GM18907 (cell line): ENCODE measurements around the gene NTRK3.

Experiments
- ATAC-seq: cut with Tn5 transposase; IDR thresholded peaks from one replicate; pipeline ENCODE4 v1.9.1; 2021; ENCODE audit warnings: mild to moderate bottlenecking, moderate library complexity; ENCODE audit not compliant: unreplicated experiment

Gene NTRK3

DNA sequence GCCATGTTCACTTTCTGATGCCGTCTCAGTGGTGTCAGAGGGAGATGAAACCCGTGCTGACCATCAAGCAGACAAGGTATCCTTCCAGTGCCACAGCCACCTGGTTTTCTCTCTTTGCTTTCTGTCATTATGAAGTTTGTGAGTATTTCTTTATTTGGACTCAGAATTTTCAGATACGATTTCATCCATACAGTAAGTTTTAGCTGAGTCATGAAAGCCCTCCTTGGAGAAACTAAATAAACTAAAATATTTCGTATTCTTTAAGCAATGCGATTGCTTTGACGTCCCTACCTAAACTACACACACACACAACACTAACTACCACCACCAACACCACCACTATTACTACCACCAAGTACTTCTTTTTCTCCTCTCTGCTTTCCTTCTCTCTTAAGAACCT lies 350.1 kb downstream of the NTRK3 start:
- no peak for ATAC-seq

GRCh38 chr15:87902772-87903426 lies 353.6 kb downstream of the NTRK3 start:
- ATAC-seq = no peak

GRCh38 chr15:87901926-87902690 lies 354.4 kb downstream of the NTRK3 start:
- no peak for ATAC-seq

DNA sequence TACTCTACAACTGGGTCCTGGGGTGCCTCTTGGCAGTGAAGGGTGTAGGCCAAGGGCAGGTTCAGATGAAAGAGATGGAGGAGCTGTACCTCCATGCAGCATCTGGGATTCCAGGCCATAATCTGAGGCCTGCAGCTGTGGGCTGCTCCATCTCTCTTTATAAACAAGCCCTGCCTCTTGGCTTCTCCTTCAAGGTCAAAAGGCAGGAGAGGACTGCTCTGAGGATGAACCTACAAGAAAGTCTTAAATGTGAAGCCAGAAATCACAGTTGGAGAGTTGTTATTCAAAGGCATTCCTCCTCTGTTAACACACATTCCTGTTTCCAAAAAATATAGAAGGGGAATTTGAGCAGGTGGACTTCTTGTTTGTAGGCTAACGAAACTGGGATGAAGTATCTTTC lies 355.5 kb downstream of the NTRK3 start:
- ATAC-seq = no peak

DNA sequence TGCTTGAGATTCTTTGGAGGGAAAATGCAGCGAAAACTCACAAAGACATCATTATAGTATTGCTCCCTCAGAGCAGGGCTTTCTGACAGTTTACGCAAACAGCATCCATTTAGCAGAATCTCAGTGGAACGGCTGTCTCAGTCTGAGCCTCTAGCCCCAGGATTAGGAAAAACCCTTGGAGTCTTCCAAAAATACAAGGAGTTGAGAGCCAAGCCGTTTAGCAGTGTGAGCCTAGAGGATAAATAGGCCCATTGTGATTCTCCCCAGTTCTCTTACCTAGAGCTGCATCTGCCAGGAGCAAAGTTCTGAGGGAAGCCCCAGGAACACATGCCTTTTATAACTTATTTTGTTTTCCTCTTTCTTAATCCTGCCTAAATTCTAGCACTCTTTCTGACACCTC lies 359.6 kb downstream of the NTRK3 start:
- ATAC-seq = no peak

DNA sequence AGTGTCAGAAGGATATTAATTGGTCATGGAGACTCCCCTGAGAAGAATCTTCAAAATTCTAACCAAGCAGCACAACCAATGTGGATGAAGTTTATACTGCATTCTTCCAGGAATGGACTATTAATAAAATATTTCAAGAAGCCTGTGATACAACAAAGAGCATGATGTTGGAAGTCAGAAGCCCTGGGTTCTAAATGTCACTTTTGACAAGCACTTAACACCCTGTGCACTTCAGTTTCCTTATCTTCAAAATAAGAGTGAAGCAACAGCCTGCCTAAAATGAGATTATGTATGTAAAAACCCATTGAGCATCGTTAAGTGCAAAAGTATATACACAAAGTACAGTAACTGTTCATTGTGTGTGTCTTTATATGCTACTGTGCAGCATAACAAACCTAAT lies 369.4 kb downstream of the NTRK3 start:
- no peak for ATAC-seq

- ATAC-seq = no peak
Observed at GRCh38 chr15:87881026-87881425, 375.5 kb downstream of the NTRK3 start.

DNA sequence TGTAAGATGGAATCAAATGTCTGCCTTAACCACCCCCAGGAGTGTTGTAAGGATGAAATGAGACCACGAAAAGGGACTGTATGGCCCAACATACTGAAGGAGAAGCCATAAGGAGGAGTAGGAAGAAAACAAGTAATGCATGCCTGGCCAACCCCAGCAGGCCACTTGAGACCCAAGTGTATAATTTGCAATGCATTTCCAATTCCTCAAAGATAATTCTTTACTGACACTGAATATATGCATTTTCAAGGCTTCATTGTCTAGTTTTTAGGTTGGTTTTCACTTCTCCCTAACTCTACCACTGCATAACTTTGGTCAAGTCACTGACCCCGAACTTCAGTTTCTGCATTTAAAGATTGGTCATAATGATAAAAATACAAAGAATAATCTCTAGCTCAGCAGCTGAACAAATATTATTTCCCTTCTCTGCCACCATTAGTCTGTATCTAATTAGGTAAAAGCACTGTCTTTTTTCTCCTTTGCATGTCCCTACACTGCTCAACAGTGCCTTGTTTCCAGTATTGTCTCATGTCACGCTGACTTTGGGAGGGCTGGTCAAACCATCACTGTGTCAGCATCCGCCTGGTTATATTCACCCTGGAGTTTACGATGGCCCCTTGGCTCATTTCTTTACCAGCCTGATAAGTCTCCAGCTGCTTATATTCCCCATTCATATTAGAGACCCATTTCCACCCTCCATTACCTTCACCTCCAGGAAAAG lies 378.6 kb downstream of the NTRK3 start:
- ATAC-seq = no peak

DNA sequence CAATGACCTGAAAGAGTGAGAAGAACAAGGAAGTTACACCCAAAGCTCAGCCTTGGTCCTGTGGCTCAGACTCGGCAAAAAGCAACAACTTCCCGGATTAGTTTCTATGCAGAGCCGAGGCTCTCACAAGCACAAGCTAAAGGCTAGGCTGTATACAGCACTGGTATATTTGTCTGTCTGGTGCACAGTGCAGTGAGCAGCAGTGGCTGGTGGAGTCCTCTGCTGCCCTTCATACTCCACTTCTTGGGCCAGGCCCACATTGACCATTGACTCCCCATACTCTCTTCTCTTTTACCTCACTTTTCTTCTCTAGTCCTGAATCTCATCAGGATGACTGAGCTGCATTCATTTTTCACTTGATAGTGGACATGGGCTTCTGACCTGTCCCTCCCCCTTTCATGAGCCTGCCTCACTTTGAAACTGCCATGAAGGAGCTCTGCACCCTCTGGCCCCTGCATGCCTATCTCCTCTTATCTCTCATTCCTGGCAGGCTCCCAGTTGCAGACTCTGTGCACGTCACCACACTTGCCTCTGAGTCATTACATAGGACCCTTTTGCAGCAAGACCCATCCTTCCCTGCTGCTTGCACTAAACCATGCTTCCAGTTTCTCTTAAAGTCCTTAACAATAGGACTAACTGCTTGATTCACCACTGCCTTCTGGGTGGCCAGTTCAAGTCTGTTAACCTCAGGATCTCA lies 379.3 kb downstream of the NTRK3 start:
- ATAC-seq = no peak

DNA sequence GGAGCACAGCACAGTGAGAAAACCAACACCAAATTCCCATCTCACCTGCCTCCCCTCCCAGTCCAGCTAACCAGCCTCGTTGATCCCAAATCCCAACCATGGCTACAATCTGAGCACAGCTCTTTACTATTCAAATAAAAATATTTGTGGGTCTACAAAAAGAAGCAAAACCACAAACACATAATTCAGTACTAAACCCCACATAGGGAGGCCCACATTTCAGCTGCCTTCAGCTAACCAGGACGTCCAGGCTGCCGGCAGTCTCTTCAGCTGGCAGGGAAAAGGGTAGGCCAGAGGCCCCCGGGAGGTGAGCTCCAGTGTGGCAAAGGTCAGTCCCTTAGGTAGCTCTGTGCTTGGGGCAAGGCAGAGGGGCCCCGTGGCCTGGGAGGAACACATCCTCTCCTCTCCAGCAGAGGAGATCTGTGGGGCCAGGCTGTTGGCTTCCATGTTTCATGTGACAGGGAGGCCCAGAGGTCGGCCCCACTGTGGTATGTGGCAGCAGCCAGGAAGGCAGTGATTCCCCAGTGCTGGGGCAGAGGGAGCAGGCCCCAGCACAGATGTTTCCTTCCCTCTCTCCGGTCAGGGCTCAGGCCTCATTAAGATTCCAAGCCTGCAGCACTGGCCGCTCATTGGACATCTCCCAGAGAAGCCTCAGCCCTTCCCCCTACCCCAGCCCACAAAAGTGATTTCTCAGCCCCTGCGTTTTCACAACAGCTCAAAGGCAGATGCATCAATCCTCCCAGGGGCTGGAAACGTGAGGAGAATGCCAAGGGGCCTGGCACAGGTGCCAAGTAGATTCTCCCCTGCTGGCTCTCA lies 381.4 kb downstream of the NTRK3 start:
- ATAC-seq = no peak

DNA sequence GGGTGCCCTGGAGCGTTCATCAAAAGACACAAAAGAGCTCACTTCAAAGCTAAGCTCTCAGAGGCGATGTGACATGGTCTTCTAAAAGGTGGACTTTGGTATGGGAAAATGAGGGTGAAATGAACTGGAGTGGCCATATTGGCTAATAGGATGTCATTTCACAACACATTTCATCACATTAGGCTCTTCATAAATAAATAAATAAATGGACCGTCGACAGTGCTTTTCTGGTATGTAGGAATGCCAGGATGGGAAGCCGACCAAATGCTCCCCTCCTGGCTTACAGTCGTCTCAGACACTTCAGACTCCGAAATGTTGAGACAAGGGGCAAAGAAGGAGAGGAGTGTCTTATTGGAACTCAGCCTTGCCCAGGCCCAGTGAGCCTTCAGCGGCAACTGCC lies 383.0 kb downstream of the NTRK3 start:
- ATAC-seq = no peak

DNA sequence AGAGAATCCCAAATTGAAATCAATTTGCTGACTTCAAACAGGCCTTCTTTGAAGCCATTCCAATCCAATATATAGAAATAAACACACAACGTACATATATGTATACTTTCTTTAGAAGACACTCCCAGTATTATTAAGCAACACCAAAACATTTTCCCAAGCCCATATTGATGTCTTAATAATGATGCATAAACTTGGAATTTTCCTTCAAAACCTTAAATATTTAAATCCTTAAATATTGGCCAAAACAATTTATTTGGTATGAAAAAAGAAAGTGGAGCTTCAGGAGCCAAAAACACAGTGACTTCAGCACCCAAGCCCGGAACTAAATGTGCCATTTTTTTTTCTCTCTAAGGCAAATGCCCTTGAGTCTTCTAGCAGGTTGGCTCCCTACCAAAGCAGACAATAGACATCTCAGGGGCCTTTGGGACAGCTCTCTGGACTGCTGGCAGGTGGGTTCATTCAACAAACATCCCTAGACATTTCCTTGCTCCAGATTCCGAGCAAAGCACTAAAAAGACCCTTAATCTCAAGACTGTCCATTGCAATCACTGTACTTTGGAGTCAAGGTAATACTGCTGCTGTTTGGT lies 384.7 kb downstream of the NTRK3 start:
- ATAC-seq = no peak

- ATAC-seq = no peak
Observed at GRCh38 chr15:87871258-87871681, 385.3 kb downstream of the NTRK3 start.

DNA sequence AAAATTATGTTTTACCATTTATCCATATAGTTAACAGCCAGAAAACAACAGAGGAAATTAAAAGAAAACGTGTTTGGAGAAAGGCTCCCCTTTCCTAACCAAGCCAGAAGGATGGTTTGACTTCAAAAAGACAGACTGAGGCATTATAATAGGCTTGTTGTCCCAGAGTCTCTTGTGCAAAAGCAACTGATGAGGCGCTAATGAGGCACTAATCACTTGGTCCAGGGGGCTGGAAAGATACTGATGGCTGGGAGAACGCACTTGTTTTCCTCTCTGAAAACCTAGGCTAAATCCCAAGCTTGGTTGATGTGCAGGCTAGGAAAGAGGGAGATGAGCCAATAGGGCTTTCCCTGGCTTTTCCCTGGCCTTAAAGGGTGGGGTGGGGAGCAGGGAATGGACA lies 389.6 kb downstream of the NTRK3 start:
- ATAC-seq = no peak

GRCh38 chr15:87863152-87863551 lies 393.4 kb downstream of the NTRK3 start:
- no peak for ATAC-seq

DNA sequence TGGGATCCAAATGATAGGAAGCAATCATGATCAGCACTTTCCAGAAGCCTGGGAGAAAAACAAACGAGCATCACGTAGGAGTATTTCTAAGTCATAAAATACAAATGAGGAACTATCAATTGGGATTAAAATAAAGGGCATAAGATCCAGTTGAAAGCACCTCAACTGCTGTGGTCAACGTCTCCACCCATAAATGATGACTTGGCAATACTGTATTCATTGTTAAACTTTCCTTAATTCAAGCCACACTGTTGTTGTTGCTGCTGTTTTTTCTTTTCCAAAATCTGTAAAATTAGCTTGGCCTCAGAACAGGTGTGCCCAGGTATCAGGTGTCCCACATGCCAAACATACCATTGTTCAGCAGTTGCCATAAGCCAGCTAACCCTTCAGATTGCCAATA lies 395.8 kb downstream of the NTRK3 start:
- ATAC-seq = no peak

GRCh38 chr15:87858651-87859050 lies 397.9 kb downstream of the NTRK3 start:
- no peak for ATAC-seq

DNA sequence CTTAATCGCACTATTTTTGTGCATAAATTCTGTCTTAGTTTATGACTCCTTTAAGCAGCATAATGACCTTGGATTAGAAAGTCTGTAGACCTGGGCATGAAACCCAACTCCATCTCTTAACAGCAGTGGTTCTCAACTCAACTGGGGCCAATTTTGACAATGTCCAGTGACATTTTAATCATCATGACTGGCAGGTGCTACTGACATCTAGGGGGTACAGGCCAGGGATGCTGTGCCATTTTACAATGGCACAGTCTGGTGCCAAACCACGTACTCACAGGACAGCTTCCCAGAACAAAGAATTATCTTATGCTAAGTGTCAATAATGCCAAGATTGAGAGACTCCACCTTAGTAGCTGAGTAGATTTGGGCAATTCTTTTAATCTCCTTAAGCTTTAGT lies 405.0 kb downstream of the NTRK3 start:
- no peak for ATAC-seq

- no peak for ATAC-seq
Observed at GRCh38 chr15:87850916-87851315, 405.6 kb downstream of the NTRK3 start.

GRCh38 chr15:87849181-87849580 lies 407.4 kb downstream of the NTRK3 start:
- ATAC-seq = no peak
